ENCODE measurements around the gene KRAS. TPM values are rescaled to one million over a fixed set of nuclear protein-coding genes. Genes with fewer than 3 reads are reported as not detected.

Gene KRAS
- polyA plus RNA-seq, 6 donors from 2014 or later: 13.5 to 27.8 (median 25.7) TPM

DNA sequence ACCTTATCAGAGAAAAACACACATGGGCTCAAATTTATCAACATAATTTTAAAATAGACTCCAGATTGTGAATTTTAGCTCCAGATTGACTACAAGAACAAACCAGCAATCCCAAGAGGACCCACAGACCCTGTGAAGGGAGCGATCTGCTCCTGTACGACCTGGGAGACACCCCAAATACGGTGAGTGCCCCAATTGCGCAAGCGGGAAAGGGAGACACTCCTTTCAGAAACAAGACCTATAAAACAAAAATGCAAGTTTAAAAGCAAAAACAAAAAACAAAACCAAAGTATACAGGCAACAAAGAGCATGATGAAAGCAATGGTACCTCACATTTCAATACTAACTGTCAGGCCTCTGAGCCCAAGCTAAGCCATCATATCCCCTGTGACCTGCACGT is 87.9 kb downstream of the KRAS start:
- Mint-ChIP-seq H3K36me3 (no peaks in the 10 kb centered on the region), H3K27me3 (no peaks in the 10 kb centered on the region), H3K27ac (no peak overlapping the region), H3K4me1 (peaks cover 8 to 20% (median 15%) of the 10 kb centered on the region in 3 donors), H3K9me3 (peaks cover 0 to 7% (median 3%) of the 10 kb centered on the region in 7 donors), H3K4me3 (no peak overlapping the region)
- no peak for DNase-seq
- no peak for ATAC-seq (ENCODE audit: low read depth in 2 of 2)

DNA sequence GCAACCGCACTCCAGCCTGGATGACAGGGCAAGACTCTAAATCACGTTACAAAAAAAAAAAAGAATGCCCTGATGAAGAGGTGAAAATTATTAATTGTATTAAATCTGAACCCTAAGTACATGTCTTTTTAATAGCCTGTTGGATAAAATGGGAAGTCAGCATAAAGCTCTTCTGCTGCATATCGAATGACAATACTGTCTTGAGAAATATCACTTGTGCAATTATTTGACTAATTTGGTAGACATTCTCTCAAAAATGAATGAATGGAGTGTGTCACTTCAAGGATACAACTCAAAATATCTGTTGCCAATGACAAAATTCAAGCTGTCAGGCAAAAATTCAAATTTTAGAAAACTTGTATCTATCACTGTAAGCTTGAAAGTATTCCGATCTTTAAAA is 94.7 kb downstream of the KRAS start:
- DNase-seq: no peak
- Mint-ChIP-seq H3K9me3 (peaks cover 0 to 10% (median 5%) of the 10 kb centered on the region in 7 donors), H3K4me1 (peaks cover 12 to 46% (median 29%) of the 10 kb centered on the region in 3 donors), H3K27me3 (no peaks in the 10 kb centered on the region), H3K27ac (peak overlapping the region in 4 of 6 donors; percentile 12 to 82 (median 52)), H3K4me3 (peak overlapping the region in 3 of 8 donors; percentile 25 to 76 (median 73)), H3K36me3 (no peaks in the 10 kb centered on the region)
- ATAC-seq (ENCODE audit: low read depth in 2 of 2): no peak

GRCh38 chr12:25155022-25155576 is 95.6 kb downstream of the KRAS start:
- DNase-seq (peak; percentile 63), ATAC-seq (ENCODE audit: low read depth in 2 of 2) (peak; percentile 44 to 48)
- Mint-ChIP-seq H3K27ac (peak overlapping the region in 5 of 6 donors; percentile 49 to 82 (median 63)), H3K9me3 (peaks cover 0 to 10% (median 4%) of the 10 kb centered on the region in 7 donors), H3K4me3 (peak overlapping the region; percentile 25 to 76 (median 62)), H3K27me3 (no peaks in the 10 kb centered on the region), H3K4me1 (peaks cover 12 to 44% (median 22%) of the 10 kb centered on the region in 3 donors), H3K36me3 (no peaks in the 10 kb centered on the region)

Other genes with a start within 250 kb of the KRAS start
- gene DNAI7, start 55.8 kb downstream of the KRAS start, polyA plus RNA-seq (ENCODE audit: low read depth in 6 of 6): under 1 TPM in 2 of 6 donors, not detected in 4; 0.16 to 0.21 TPM
- 10 to 100 TPM; 29.9 to 67.1 (median 39.5) TPM for gene ETFRF1, start 55.7 kb downstream of the KRAS start, polyA plus RNA-seq (ENCODE audit: low read depth in 6 of 6)

Measured in naive B cell (primary cell).